Germinal center (tissue), 1 donor: Measurements from ENCODE around the gene GRIP2.
"Not testable (repeated sequence)": the region's sequence is repeated elsewhere in the genome, so short reads cannot be mapped to it uniquely, and the experiment has no call there.

Experiments used
- DNase-seq: peaks from one replicate; pipeline ENCODE4 v3.0.0; 2012; ENCODE audit warnings: mixed read lengths, low spot score

GRIP2 gene

GRCh38 chr3:14520149-14520548 is 20.0 kb downstream of the GRIP2 start:
- no peak for DNase-seq

GRCh38 chr3:14519406-14519805 is 20.7 kb downstream of the GRIP2 start:
- DNase-seq = no peak

- no peak for DNase-seq
These were observed 21.2 kb downstream of the GRIP2 start for GRCh38 chr3:14518893-14519292.

- no peak for DNase-seq
These were observed 21.7 kb downstream of the GRIP2 start for GRCh38 chr3:14518432-14518802.

- DNase-seq = no peak
These were observed 22.3 kb downstream of the GRIP2 start for GRCh38 chr3:14517601-14518431.

- no peak for DNase-seq
These were observed 23.3 kb downstream of the GRIP2 start for GRCh38 chr3:14516738-14517345.

GRCh38 chr3:14515526-14515925 is 24.6 kb downstream of the GRIP2 start:
- DNase-seq = not testable (repeated sequence)

- DNase-seq = no peak
These were observed 25.8 kb downstream of the GRIP2 start for GRCh38 chr3:14514323-14514720.

- no peak for DNase-seq
These were observed 26.4 kb downstream of the GRIP2 start for GRCh38 chr3:14513566-14514322.

GRCh38 chr3:14512942-14513327 is 27.2 kb downstream of the GRIP2 start:
- no peak for DNase-seq

- DNase-seq = no peak
These were observed 27.7 kb downstream of the GRIP2 start for GRCh38 chr3:14512281-14512941.

GRCh38 chr3:14511623-14512280 is 28.4 kb downstream of the GRIP2 start:
- DNase-seq = no peak

- no peak for DNase-seq
These were observed 29.1 kb downstream of the GRIP2 start for GRCh38 chr3:14510838-14511622.

GRCh38 chr3:14509796-14510100 is 30.4 kb downstream of the GRIP2 start:
- no peak for DNase-seq

GRCh38 chr3:14508966-14509795 is 31.0 kb downstream of the GRIP2 start:
- DNase-seq = peak; percentile 86

- DNase-seq = no peak
These were observed 31.7 kb downstream of the GRIP2 start for GRCh38 chr3:14508505-14508819.

- DNase-seq = no peak
These were observed 32.2 kb downstream of the GRIP2 start for GRCh38 chr3:14507757-14508504.

GRCh38 chr3:14507305-14507741 is 32.8 kb downstream of the GRIP2 start:
- DNase-seq = no peak

GRCh38 chr3:14506626-14507304 is 33.4 kb downstream of the GRIP2 start:
- no peak for DNase-seq
